Motor neuron (in vitro differentiated cells): Measurements from ENCODE around the gene ANO7. TPM values are rescaled to one million over a fixed set of nuclear protein-coding genes. Genes with fewer than 3 reads are reported as not detected.

Experiments used
- ATAC-seq, 8 experiments: fragments of 200-7000 bp; cut with Tn5 transposase; replicated peaks in 6 of 8; 2 replicates each; pipeline ENCODE4 v1.8.0; 2021; ENCODE audit warnings: mild to moderate bottlenecking in 8 of 8, moderate library complexity in 8 of 8
- H3K27ac ChIP-seq, 2 donors: fragments of 250-450 bp; sonication (Bioruptor Pico); 2 replicates each; pipeline ENCODE4 v1.9.0; 2021; ENCODE audit warnings: antibody characterized with exemption in 2 of 2, mild to moderate bottlenecking in 2 of 2, moderate library complexity in 1 of 2
- H3K4me1 ChIP-seq, 2 donors: fragments of 250-450 bp; sonication (Bioruptor Pico); replicated peaks in 1 of 2; 2 replicates each; pipeline ENCODE4 v1.6.1; 2021; ENCODE audit warnings: antibody characterized with exemption in 2 of 2, mild to moderate bottlenecking in 2 of 2, moderate library complexity in 1 of 2
- H3K4me3 ChIP-seq, 5 donors: fragments of 250-450 bp; sonication (Bioruptor Pico); 2 replicates each; pipeline ENCODE4 v1.9.0; 2021; ENCODE audit warnings: antibody characterized with exemption in 5 of 5, mild to moderate bottlenecking in 5 of 5, moderate library complexity in 4 of 5
- WGBS, 10 experiments: fragments of 450-650 bp; shearing (Covaris generic); methylation state at CpG; one replicate each; pipeline ENCODE4 v1.0.0; 2022; 5-methylcytosine and 5-hydroxymethylcytosine counted together
- in situ Hi-C, 9 experiments: fragments of 400-800 bp; cut with MboI; loops; one replicate each; pipeline ENCODE4 v1.15.0; 2021; ENCODE audit warnings: low sequenced_read_pairs in 9 of 9, low pct_unique_long_range_greater_than_20kb in 2 of 9; ENCODE audit not compliant: unreplicated experiment in 9 of 9
- total RNA-seq, 8 experiments: library from RNA; unstranded; fragments of 300-600 nt; gene quantifications; 2 replicates each; pipeline versions ENCODE4 v1.2.3 to v1.2.4, GENCODE V29; 2022

Gene ANO7
- total RNA-seq, 8 experiments from 2014 or later, result 0.54 to 3.2 (median 1.7) TPM

GRCh38 chr2:241199286-241199685, 10.8 kb downstream of the ANO7 start:
- Histone ChIP-seq H3K4me3 (no peak overlapping the region), H3K4me1 (peaks cover 0 to 10% of the 10 kb centered on the region in 2 donors), H3K27ac (no peak overlapping the region)
- ATAC-seq, result peak in 1 of 8 experiments; percentile 12
- WGBS, 10 experiments, result 80 to 100% methylated on average over 3 to 4 of the region's 16 CpGs; no CpG with 5 or more reads in 8 of the 10 experiments
- in situ Hi-C loops, result no loop called here

GRCh38 chr2:241199897-241200821, 11.7 kb downstream of the ANO7 start:
- in situ Hi-C loops, result loop anchor here in 1 of 9 experiments (25.0 kb wide), 1 partner anchor 338 kb away; the partner anchor contains the start of gene AGXT
- WGBS, 10 experiments, result 66 to 100% (median 79%) methylated on average over 1 to 9 of the region's 42 CpGs; no CpG with 5 or more reads in 4 of the 10 experiments
- no peak overlapping the region for H3K27ac ChIP-seq
- H3K4me1 ChIP-seq, result peaks cover 0 to 10% of the 10 kb centered on the region in 2 donors
- no peak for ATAC-seq
- no peak overlapping the region for H3K4me3 ChIP-seq

- no peak for ATAC-seq
These were observed 12.4 kb downstream of the ANO7 start for GRCh38 chr2:241200822-241201395.

GRCh38 chr2:241201445-241202267, 13.2 kb downstream of the ANO7 start:
- Histone ChIP-seq H3K27ac (no peak overlapping the region), H3K4me1 (peaks cover 0 to 4% of the 10 kb centered on the region in 2 donors), H3K4me3 (no peak overlapping the region)
- WGBS, 10 experiments, result 60 to 90% (median 83%) methylated on average over 1 to 4 of the region's 24 CpGs; no CpG with 5 or more reads in 6 of the 10 experiments
- in situ Hi-C loops, result loop anchor here in 1 of 9 experiments (25.0 kb wide), 1 partner anchor 339 kb away; the partner anchor contains the start of gene AGXT
- ATAC-seq, result peak in 2 of 8 experiments; percentile 5 to 12

More at GRCh38 chr2:241200822-241201395, 12.4 kb downstream of the ANO7 start:
- in situ Hi-C loops, result loop anchor here in 1 of 9 experiments (25.0 kb wide), 1 partner anchor 339 kb away; the partner anchor contains the start of gene AGXT
- Histone ChIP-seq H3K27ac (no peak overlapping the region), H3K4me1 (peaks cover 0 to 10% of the 10 kb centered on the region in 2 donors), H3K4me3 (no peak overlapping the region)
- WGBS, 10 experiments, result 0 to 100% (median 83%) methylated on average over 1 to 3 of the region's 21 CpGs; no CpG with 5 or more reads in 6 of the 10 experiments

GRCh38 chr2:241202268-241202585, 13.8 kb downstream of the ANO7 start:
- WGBS, 10 experiments, result 70 to 100% (median 73%) methylated on average over 1 to 3 of the region's 15 CpGs; no CpG with 5 or more reads in 7 of the 10 experiments
- ATAC-seq, result no peak
- in situ Hi-C loops, result loop anchor here in 1 of 9 experiments (25.0 kb wide), 1 partner anchor 340 kb away; the partner anchor contains the start of gene AGXT
- Histone ChIP-seq H3K27ac (no peak overlapping the region), H3K4me1 (no peaks in the 10 kb centered on the region), H3K4me3 (no peak overlapping the region)

- Histone ChIP-seq H3K4me3 (no peak overlapping the region), H3K27ac (no peak overlapping the region), H3K4me1 (no peaks in the 10 kb centered on the region)
- no peak for ATAC-seq
- in situ Hi-C loops, result loop anchor here in 1 of 9 experiments (25.0 kb wide), 1 partner anchor 340 kb away; the partner anchor contains the start of gene AGXT
- 60 to 85% methylated on average over 1 to 5 of the region's 9 CpGs; no CpG with 5 or more reads in 8 of the 10 experiments for WGBS, 10 experiments
These were observed 14.2 kb downstream of the ANO7 start for GRCh38 chr2:241202681-241203080.

DNA sequence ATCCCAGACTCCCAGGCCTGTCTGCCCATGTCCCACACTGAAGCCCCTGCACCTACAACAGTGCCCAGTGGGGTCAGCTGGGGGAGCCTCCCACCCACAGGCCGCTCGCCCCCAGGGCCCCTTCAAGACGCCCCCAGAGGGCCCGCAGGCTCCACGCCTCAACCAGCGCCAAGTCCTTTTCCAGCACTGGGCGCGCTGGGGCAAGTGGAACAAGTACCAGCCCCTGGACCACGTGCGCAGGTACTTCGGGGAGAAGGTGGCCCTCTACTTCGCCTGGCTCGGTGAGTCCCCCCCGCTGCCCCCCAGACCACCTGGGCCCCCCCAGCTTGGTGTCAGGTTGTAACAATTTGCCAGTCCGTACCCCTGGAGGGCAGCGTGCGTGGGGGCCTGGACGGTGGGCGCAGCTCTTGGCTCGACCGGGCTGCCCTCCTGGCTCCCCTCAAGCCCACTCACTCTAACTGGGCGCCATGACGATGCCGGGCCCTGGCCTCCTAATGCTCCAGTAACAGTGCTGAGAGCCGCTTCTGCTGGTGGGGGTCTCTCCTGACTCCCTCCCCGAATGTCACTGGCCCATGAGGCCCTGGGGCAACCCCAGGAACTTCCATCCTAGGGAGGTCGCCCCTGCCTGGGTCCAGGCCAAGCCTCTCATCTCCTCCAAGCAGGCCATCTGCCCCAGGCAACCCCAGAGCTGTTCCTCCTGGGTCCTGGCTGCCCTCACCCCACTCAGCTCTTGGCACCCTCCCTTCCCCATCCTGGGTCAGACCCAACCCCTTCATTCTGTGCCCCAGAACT, 14.9 kb downstream of the ANO7 start:
- no peak overlapping the region for H3K4me3 ChIP-seq
- in situ Hi-C loops, result loop anchor here in 1 of 9 experiments (25.0 kb wide), 1 partner anchor 341 kb away; the partner anchor contains the start of gene AGXT
- H3K27ac ChIP-seq, result no peak overlapping the region
- no peak for ATAC-seq
- 83 to 90% (median 83%) methylated on average over 1 to 6 of the region's 27 CpGs; no CpG with 5 or more reads in 7 of the 10 experiments for WGBS, 10 experiments
- no peaks in the 10 kb centered on the region for H3K4me1 ChIP-seq

DNA sequence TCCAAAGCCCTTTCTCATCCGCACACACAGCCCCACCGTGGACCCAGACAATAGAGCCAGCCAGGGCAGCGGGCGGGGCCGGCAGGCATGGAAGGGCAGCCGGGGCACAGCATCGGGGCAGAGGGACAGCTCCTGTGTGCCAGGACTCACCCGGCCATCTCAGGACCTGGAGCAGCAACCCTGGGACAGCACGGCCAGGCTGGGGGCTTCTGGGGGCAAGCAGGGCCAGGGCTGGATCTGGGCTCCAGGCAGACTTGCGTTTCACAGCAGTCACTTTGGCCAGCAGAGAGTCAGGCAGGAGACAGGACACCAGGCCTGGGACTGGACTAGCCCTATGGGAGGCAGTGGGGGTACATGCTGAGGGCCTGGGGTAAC, 15.5 kb downstream of the ANO7 start:
- H3K4me1 ChIP-seq, result no peaks in the 10 kb centered on the region
- in situ Hi-C loops, result loop anchor here in 1 of 9 experiments (25.0 kb wide), 1 partner anchor 342 kb away; the partner anchor contains the start of gene AGXT
- H3K27ac ChIP-seq, result no peak overlapping the region
- 47 to 82% methylated on average over 3 to 5 of the region's 10 CpGs; no CpG with 5 or more reads in 8 of the 10 experiments for WGBS, 10 experiments
- no peak overlapping the region for H3K4me3 ChIP-seq
- no peak for ATAC-seq

DNA sequence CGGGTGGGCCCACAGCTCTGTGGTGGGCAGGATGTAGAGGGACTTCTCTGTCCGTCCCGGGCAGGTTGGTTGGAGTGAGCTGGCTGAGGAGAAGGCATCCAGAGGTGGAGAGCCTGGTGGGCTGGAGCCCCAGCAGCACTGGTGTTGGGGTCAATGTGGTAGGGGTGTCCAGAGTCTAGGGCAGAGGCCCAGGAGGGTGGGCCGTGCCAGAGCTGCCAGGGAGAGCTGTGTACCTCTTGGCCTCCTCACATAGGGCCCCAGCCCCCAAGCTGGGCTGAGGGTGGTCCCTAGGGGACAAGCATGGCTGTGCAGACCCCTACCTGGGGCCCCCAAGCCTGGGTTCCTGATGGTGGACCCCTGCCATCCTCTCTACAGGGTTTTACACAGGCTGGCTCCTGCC, 16.0 kb downstream of the ANO7 start:
- Histone ChIP-seq H3K4me1 (no peaks in the 10 kb centered on the region), H3K4me3 (no peak overlapping the region), H3K27ac (no peak overlapping the region)
- peak in 1 of 8 experiments; percentile 24 for ATAC-seq
- WGBS, 10 experiments, result 100% methylated on average over 1 of the region's 4 CpGs; no CpG with 5 or more reads in 9 of the 10 experiments
- in situ Hi-C loops, result loop anchor here in 1 of 9 experiments (25.0 kb wide), 1 partner anchor 342 kb away; the partner anchor contains the start of gene AGXT

- Histone ChIP-seq H3K4me1 (no peaks in the 10 kb centered on the region), H3K27ac (no peak overlapping the region), H3K4me3 (no peak overlapping the region)
- no peak for ATAC-seq
- 80 to 100% methylated on average over 1 to 2 of the region's 3 CpGs; no CpG with 5 or more reads in 8 of the 10 experiments for WGBS, 10 experiments
- in situ Hi-C loops, result loop anchor here in 1 of 9 experiments (25.0 kb wide), 1 partner anchor 343 kb away; the partner anchor contains the start of gene AGXT
These were observed 16.6 kb downstream of the ANO7 start for GRCh38 chr2:241205086-241205485.

- Histone ChIP-seq H3K27ac (no peak overlapping the region), H3K4me1 (peaks cover 0 to 5% of the 10 kb centered on the region in 2 donors), H3K4me3 (no peak overlapping the region)
- in situ Hi-C loops, result loop anchor here in 1 of 9 experiments (25.0 kb wide), 1 partner anchor 345 kb away; the partner anchor contains the start of gene AGXT
- no peak for ATAC-seq
- WGBS, 10 experiments, result 40% methylated on average over 1 of the region's 1 CpG; no CpG with 5 or more reads in 9 of the 10 experiments
These were observed 18.7 kb downstream of the ANO7 start for GRCh38 chr2:241207151-241207550.
